Activated naive CD8-positive, alpha-beta T cell treated with anti-CD3 and anti-CD28 coated beads, Interleukin-2, amount 50 U/mL, for 16 hours (primary cell): Measurements from ENCODE around the gene TMEM63A.

Source experiments
- DNase-seq: peaks from one replicate; pipeline ENCODE4 v3.0.0-alpha.2; 2020; ENCODE audit warnings: low read depth, low spot score

Gene TMEM63A

DNA sequence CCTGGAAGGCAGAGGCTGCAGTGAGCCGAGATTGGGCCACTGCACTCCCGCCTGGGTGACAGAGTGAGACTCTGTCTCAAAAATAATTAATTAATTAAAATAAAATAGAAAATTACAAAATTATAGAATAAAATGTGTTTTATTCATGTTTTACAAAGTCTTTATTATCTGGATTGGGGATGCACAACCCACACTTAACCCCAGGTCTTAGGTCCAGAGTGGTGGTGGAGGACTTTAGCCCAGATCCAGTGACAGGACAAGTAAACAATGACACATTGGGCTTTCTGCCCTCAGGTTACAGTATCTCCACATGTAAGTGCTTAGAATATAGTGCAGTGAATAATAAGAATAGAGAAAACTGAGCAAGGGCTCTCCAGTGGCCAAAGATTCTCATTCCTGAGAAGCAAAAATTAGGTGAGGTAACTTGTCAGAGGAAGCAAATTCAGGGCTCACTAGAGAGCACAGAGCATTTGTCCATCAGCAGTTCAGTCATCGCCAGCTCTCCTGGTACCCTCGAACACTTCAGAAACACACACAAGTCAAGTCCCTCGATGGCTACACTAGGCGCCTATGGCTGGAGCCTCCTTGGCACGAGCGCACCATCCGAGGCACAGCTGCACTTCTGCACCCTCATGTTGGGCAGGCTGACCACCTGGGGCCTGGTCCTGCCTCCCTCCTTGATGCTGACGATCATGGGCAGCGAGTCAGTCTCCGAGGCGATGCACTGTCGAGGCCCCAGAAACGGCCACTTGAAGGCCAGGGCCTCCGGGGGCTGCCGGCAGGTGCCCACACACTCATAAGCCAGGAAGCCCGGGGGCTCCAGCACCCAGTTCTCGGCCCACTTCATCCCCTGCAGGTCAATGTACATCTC lies 4.2 kb upstream of the TMEM63A start:
- DNase-seq, result no peak

DNA sequence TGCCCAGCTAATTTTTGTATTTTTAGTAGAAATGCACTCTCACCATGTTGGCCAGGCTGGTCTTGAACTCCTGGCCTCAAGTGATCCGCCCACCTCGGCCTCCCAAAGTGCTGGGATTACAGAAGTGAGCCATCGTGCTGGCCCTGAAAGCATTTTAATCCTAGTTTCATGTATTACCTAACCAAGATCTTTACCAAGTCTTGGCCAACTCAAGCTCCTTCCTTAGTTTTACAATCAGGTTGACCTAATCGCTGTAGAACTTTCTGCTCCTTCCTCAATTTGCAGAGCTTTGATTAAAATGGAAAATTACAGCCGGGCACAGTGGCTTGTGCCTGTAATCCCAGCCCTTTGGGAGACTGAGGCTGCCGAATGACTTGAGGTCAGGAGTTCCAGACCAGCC lies 3.2 kb upstream of the TMEM63A start:
- DNase-seq, result no peak

DNA sequence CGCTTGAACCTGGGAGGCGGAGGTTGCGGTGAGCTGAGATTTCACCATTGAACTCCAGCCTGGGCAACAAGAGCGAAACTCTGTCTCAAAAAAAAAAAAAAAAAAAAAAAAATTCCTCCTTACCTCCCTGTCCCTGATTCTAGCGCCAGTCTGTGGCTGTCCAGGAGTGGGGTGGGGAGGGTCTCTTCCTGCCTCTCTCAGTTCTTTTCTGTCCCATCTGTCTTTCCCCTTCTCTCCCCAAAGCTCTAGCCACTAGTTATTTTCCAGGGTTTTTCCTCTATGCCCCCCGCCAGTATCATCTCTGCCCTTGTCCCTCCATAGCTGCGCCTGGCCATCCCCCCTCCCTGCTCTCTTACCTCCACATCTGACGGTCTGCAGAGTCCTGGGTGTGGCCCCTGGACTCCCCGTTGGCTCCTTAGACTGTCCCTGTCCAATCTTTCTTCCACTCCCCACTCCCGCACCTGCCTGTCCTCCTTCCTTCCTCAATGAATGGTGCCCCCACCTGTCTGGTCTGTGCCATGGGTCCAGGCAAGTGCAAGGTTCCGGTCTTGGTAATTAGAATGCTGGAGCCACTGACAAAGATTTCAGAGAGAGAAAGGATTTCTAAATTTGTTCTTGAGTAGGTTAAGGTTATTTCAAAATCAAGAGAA lies 1.6 kb upstream of the TMEM63A start:
- no peak for DNase-seq

DNA sequence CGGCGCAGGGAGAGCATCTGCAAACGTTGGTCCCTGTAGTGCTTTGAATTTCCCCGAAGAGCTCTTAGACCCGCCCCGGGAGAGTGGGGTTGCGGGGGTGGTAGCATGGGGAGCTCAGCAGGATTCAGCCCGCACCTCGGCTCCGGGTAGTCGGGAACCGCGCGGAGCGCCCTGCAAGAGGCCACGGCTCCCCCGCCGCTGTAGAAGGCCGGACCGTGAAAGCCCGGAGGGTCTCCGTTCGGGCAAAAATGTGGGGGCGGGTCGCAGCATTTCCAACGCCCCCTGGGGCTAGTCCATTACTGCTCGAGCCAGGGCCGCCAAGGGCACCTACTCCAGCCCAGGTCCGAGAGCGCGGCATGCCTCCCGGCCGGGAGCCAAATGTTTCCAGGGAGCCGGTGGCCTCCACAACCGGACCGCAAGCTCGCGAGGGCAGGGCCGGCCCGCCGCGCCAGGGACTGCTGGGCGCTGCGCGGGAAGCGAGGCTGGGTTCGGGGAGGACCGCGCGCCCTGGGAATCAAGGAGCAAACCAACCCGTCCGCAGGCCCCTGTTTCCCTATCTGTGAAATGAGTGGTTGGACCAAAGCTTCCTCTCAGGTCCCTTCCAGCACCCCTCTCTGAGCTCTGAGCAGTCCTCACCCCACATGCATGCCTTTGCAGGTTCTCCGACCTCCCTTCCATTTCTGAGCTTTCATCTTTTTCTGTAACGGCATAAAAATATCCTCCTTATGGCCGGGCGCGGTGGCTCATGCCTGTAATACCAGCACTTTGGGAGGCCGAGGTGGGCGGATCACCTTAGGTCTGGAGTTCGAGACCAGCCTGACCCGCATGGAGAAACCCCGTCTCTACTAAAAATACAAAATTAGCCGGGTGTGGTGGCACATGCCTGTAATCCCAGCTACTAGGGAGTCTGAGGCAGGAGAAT lies 775 bp upstream of the TMEM63A start:
- no peak for DNase-seq

DNA sequence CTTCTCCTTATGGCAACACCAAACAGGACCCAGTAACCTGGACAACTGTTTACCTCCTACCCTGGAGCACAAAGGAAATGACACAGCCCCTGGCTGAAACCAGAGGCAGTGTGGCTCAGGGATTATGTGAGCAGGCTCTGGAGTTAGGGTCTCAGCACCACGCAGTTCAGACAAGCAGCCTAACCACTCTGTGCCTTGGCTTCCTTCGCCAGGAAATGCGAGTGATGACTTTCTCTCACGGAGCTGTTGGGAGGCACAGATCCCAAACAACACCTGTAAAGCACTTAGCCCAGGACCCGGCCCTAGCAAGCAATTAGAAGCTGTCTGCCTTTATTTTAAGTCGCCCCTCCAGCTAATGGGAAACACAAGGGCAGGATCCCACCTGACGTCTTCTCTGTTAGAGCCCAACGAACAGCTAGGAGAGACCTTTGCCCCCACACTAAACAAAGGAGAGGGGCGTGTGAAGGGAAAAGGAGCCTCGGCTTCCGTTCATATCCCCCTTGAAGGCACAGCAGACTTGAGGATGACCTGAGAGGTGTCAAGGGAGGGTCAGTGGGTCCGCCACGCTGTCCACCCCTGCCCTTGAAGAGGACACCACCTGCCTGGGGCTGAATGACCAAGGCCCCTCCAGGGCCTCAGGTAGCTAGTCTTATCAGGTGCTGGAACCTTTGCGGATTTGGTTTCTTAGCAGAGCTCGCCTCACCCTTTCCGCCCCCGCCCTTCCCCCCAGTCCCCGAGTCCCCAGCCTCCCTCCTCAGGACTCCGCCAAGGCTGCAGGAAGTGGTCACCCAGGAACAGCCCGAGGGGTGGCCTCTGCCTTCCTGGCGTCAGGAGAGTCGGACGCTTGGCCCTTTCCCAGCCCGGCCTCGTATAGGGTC lies 860 bp downstream of the TMEM63A start:
- no peak for DNase-seq

DNA sequence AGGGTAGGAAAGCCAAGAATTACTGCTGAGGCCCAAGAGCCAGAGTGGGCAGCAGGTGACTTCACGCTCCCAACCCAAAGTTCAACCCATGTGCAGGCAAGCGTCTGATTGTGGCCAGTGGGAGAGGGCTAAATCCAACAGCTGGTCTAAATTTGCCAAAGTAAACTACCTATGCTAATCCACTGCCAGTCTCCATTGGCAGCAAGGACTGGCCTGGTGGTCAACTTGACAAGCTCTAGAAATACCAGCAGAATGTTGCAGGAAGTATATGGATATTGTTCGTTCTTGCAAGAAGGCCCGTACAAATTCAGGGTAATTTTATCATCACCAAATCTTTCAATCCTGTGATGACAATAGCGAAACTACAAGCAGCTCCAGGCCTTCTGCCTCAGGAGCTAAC lies 1.5 kb downstream of the TMEM63A start:
- DNase-seq, result no peak

DNA sequence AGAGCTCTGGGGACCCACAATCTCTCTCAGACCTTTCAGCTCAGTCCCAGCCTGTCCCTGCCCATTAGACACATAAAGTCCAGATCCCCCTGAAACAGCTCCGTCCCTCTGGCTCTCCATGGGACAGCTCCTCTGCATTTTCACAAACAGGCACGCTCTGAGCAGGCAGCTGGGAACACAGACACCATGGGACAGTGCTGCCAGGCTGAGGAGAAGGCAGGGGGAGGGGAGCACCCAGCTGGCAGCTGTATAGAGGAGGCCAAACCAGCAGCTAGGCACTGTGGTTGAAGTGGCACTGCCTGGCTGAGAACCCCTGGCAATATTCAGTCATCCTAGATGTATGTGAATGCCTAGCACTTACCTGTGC lies 2.0 kb downstream of the TMEM63A start:
- no peak for DNase-seq

DNA sequence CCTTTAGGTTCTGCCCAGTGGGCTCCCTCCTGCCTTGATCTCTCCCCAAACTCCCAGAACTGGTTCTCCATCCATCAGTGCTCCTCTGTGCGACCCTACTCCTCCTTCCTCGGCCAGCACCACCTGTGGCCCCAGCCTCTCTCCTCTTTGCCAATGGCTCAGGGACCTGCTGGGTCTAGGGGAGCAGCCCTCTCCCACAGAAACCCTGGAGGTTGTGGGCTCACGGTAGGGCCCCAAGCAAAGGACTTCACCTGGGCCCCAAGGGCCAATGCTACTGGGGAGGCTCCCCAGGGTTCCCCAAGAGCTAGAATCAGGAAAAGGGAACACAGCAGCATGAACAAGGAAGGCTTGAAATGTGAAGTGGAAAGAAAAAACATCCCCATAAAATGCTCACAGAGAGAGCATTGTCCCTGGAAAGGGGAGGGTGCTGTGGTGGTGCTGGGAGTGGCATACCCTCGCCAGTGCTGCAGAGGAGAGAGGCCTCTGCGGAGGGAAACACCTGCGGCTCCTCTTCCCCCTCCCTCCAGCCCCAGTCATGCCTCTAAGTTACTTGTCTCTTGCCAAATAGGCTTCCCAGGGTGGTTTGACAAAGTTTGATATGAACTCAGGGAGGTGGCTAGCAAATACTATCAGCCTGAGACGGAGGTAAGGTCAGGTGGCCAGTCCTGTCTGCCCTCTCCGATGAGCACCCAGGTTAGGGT lies 2.5 kb downstream of the TMEM63A start:
- DNase-seq, result no peak

DNA sequence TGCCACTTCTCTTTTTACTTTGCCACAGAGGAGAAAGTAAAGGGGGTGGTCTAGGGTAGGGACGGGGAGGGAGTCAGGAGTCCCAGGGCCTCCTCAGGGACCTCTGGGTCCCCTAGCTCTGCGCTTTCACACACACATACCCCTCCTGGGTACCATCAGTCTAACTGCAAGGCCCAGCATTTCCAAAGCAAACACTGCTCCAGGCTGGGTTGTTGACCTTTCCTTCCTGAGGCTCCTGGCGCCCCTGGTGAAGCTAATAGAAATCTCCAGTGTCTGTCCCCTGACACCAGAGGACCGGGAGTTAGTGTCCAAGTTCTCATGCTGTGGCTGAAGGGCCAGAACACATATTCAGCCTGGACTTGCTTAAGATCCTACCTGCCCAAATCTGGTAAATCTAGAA lies 3.9 kb downstream of the TMEM63A start:
- DNase-seq, result no peak

DNA sequence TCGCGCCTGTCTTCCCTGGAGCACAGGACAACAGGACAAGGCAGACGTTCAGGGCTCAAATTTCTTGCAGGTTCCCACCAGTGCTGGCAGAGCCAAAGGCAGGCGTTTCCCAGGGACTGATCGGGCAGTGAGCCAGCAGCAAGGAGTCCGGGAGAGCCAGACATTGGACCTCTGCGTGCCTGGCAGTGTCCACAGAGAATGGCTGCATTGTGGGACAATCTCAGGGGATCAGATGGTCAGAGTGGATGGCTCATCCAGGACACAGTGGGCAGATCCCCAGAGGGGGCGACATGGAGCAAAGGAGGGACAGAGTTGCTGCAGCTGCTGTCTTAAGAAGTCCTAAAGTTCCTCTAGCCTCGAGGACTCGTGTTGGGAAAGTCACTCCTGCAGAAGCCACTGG lies 4.6 kb downstream of the TMEM63A start:
- no peak for DNase-seq

DNA sequence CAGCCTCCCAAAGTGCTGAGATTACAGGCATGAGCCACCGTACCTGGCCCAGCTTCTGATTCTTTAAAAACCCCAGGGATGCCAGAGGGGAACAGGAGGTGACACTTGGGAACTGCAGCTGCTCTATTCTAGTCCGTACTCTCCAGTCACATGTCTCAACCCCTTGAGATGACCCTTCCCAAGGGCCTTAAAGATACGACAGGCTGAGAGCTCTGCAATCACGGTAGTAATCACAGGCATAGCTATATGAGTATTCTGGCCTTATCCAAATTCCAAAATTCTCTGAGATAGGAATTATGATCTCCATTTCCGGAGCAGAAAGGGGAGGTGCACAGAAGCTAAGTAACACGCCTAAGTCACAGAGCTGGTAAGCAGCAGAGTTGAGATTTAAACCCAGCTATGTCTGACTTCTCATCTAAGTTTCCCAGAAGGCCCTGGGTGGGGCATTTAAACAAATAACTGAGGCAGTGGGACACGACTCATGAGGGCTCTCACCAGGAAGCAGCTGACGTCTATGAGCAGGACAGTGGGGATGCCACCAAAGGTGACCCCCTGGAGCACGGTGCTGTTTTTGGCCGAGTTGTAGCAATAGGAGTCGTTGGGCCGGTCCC lies 5.2 kb downstream of the TMEM63A start:
- DNase-seq, result no peak

DNA sequence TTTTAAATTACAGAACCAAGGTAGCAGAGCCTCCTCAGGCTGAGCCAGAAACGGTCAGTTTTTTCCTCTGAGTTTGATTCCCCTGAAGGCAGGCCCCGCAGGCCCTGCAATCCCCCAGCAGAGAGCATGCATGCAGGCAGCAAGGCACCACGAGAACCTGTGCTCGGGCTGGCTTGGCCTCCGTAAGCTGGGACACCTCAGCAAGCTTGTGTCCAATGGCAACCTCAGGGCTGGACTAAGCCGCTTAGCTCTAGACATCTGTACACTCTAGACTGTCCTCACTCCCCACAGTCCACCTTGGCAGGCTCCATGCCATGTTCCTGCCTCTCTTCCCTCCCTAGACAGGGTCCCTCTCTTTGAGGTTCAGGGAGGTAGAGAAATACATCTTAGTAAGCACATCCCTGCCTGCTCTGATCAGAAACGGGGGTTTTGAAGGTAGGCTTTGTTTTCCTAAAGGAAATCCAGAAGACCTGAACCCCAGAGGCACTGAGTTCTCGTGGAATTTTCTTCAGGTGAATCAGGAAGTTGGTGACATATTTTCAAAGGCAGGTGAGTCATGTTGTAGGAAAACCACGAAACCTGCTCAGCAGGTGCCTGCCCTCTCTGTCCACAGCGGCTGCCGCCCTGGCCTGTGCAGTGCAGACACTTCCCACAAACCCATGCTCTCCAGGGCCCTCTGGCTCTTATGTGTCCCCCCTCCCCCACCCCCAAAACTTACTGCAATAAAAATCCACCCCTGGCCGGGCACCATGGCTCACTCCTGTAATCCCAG lies 7.0 kb downstream of the TMEM63A start:
- DNase-seq, result no peak

DNA sequence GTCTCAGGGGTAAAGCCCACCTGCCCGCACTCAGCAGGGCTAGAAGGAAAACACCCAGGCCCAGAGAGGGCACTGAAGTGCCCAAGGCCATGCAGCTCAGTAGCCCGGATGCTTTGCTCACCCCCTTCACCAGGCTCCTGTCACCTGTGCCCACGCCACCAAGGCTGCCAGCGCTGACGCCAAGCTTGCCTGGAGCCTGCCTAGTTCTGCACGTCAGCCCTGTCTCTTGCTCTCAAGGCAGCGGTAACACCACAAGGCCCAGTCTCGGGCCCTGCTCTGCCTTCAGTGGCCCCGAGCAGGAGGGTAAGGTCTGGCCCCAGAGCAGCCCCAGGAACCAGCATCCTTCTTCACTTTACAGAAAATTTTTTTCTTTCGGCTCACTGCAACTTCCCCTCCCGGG lies 7.7 kb downstream of the TMEM63A start:
- no peak for DNase-seq

DNA sequence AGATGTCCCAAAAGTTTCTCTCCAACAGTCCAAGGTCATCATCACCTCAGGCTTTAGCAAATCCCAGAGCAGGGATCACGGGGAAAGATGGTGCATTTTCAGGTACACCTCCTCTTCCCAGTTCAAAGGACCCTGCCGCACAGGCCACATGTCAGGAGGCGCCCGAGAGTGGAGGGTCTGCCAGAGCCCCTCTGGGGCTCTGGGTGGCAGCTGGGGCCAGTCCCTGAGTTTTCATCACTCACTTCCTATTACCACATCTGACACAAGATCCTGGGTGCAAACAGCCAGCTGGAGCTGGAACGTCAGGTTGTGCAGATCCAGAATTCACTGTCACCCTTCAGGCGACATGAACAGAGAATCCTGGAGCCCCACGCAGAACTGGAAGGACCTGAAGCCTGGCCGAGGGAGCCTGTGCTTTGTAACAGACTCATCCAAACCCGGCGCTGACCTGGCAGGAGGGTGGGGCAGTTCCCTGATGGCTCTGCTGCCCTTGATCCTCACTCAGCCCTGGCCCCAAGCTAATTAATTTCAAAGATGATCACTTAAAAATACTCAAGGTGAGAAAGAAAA lies 8.8 kb downstream of the TMEM63A start:
- DNase-seq, result no peak

DNA sequence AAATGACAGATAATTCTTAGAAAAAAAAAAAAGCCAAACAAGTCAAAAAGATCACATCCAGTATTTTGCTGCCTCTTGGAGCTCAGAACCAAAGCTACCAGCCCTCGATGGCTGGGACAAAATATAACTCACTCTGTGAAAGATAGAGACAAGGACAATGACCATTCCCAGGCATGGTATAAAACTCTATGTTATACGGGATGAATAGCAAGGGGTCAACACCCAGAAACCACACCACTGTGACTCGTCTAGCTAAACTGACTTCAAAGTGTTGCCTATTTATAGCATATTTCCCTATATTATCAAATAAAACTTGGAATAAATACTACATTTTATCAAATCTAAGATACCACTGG lies 10.1 kb downstream of the TMEM63A start:
- DNase-seq, result no peak

DNA sequence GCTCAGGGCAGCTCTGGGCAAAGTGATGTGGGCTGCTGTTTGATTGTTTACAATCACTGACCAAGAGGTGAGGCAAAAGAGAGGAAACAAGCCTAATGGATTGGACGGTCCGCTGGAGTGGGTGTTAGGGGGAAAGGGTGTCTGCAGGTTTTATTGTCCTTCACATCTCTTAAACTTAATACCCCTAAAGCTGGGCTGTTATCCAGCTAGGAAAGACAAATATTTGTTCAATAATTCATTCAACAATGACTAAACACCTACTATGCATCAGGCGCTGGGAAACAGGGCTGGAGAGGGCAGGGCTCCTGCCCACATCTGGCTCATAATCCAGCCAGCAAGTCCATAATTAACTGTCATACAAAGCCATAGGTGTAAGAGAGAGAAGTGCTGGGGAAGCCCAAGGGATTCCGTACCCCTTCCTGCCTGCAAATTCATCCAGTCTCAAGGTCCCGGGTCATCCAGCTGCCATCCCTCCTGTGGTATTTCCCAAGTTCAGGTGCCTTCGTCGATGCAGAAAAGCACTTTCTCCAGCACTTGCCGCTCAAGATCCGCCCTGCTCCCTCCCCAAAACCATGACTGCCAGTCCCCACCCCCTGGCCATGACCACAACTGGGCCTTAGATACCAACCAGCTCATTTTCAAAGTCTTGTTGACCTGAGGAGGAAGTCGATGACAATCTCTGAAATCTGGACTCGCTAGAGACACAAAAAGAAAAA lies 10.7 kb downstream of the TMEM63A start:
- DNase-seq, result no peak

DNA sequence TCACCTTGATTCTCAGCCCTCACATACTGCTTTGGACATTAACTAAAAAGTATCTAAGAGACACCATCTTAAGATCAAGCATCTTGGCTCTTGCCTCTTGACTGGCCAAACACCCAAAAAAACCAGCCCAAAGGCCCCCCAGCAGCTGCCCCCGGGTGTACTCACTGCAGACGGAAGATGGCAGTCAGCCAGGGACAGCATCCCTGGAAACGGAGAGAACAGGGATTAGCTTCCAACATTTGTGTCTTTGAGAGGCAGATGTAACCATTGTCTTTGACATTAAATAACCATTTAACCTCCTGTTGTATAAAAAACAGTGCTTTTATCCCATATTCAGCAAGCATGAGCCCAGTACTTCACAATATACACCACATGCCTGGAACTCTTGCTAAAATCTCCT lies 11.3 kb downstream of the TMEM63A start:
- no peak for DNase-seq

DNA sequence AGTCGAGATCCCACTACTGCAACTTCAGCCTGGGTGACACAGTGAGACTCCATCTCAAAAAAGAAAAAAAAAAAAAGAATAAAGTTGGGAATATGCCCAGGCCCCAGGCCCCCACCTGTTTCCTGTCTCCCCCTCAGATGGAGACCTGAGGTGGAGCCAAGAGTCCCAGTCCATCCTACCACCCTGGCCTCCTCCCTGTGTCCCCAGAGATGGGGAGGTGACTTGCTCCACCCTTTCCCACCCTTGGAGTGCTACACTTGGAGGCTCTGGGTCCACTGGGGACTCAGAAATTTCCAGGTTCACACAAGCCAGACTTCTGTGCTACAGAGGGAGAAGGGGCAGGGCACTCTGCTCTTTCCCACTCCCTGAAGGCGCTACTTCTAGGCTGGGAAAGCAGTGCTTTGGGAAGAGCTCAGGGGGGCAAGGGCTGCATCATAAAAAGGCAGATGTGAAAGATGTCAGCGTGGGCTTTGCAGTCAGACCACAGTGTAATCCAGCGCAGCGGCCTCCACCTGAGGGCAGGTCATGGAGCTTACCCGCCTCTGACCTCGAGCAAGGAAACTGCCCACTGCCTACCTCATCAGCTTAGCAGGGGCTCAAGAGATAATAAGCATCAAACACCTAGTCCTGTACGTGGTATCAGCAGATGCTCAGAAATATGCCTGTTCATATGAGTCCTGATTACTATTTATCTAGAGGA lies 13.4 kb downstream of the TMEM63A start:
- DNase-seq, result no peak
